ENCODE results near the gene MFN1. TPM values are rescaled to one million over a fixed set of nuclear protein-coding genes. Genes with fewer than 3 reads are reported as not detected.

Gene MFN1
- total RNA-seq, 1 experiment from 2014 or later: 45.2 TPM

- no peaks in the 10 kb centered on the region for H3K9me3 Mint-ChIP-seq
- H2BK15ac ChIP-seq (ENCODE audit: low read depth, low read length): no peak overlapping the region
- H3K4me2 ChIP-seq (ENCODE audit: insufficient read depth, insufficient read length, low read length): no peak overlapping the region
- no peak overlapping the region for H3K4ac ChIP-seq (ENCODE audit: low read depth, low read length)
- no peak for DNase-seq
- H3K18ac ChIP-seq (ENCODE audit: insufficient read length, low read depth, low read length): no peak overlapping the region
- no peaks in the 10 kb centered on the region for H3K27me3 ChIP-seq (ENCODE audit: insufficient read depth, low read length)
- no peak overlapping the region; a peak in 1 of 5 replicates for H3K4me3 Mint-ChIP-seq
- H3K4me1 ChIP-seq (ENCODE audit: insufficient read depth, low read length): no peaks in the 10 kb centered on the region; the same call in 1 of the 2 replicates
- H3K56ac ChIP-seq (ENCODE audit: insufficient read length, low read depth, low read length): no peak overlapping the region
- H2AFZ ChIP-seq (ENCODE audit: low read length): no peak overlapping the region
- H4K20me1 ChIP-seq (ENCODE audit: control insufficient read depth, insufficient read depth, insufficient read length): no peaks in the 10 kb centered on the region
- no peak overlapping the region for H2BK5ac ChIP-seq (ENCODE audit: insufficient read length, low read length)
- H3K79me2 ChIP-seq (ENCODE audit: insufficient read depth, low read length): no peaks in the 10 kb centered on the region; the same call in 1 of the 2 replicates
- H3K36me3 Mint-ChIP-seq (ENCODE audit: insufficient read depth in 1 of 3, low read depth in 3 of 3): no peaks in the 10 kb centered on the region
- no peak overlapping the region for H4K91ac ChIP-seq (ENCODE audit: insufficient read length, low read depth, low read length)
- peak overlapping the region in 1 of 3 experiments; percentile 23; a peak in 1 of 7 replicates for H3K27ac Mint-ChIP-seq
- H3K27ac ChIP-seq (ENCODE audit: insufficient read length, low read depth, low read length): no peak overlapping the region
- H3K23ac ChIP-seq (ENCODE audit: insufficient read length, low read depth, low read length): no peak overlapping the region
- H3K4me1 Mint-ChIP-seq: peaks cover 2 to 8% of the 10 kb centered on the region in 2 experiments; a peak in 3 of 4 replicates
- no peak overlapping the region for H3T11ph ChIP-seq (ENCODE audit: low read length)
- H3K9ac ChIP-seq (ENCODE audit: extremely low read depth, insufficient read length, low read length): no peak overlapping the region
- no peaks in the 10 kb centered on the region for H3K9me3 ChIP-seq (ENCODE audit: control insufficient read depth, low read depth, low read length)
- H2BK20ac ChIP-seq (ENCODE audit: low read depth, low read length, poor library complexity, severe bottlenecking): no peak overlapping the region
- TF ChIP-seq, protein P1, sequence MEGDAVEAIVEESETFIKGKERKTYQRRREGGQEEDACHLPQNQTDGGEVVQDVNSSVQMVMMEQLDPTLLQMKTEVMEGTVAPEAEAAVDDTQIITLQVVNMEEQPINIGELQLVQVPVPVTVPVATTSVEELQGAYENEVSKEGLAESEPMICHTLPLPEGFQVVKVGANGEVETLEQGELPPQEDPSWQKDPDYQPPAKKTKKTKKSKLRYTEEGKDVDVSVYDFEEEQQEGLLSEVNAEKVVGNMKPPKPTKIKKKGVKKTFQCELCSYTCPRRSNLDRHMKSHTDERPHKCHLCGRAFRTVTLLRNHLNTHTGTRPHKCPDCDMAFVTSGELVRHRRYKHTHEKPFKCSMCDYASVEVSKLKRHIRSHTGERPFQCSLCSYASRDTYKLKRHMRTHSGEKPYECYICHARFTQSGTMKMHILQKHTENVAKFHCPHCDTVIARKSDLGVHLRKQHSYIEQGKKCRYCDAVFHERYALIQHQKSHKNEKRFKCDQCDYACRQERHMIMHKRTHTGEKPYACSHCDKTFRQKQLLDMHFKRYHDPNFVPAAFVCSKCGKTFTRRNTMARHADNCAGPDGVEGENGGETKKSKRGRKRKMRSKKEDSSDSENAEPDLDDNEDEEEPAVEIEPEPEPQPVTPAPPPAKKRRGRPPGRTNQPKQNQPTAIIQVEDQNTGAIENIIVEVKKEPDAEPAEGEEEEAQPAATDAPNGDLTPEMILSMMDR (conservative IDR thresholded peaks at IDR 0.05): no peak
- H2BK12ac ChIP-seq (ENCODE audit: insufficient read length, low read depth, low read length): no peak overlapping the region
- H2AK5ac ChIP-seq (ENCODE audit: insufficient read length, low read length): no peak overlapping the region
- no peaks in the 10 kb centered on the region for H3K27me3 Mint-ChIP-seq (ENCODE audit: low read depth)
- no peak overlapping the region for H3K14ac ChIP-seq (ENCODE audit: insufficient read depth, low read length)
- no CpG with 5 or more reads among the region's 1 CpG for WGBS (ENCODE audit: extremely low coverage, insufficient read length, low lambda C conversion rate)
- no peak overlapping the region for H2BK120ac ChIP-seq (ENCODE audit: low read depth, low read length, poor library complexity, severe bottlenecking)
- H3K23me2 ChIP-seq (ENCODE audit: insufficient read length, low read depth, low read length, poor library complexity, severe bottlenecking): no peaks in the 10 kb centered on the region
- peaks cover 2% of the 10 kb centered on the region for H3K79me1 ChIP-seq (ENCODE audit: insufficient read depth, low read depth, low read length, poor library complexity, severe bottlenecking)
- no peak overlapping the region for H4K8ac ChIP-seq (replicated peaks; ENCODE audit: insufficient read length, low read depth, low read length)
- H4K5ac ChIP-seq (ENCODE audit: insufficient read length, low read depth, low read length): no peak overlapping the region
Measured at GRCh38 chr3:179432451-179432850, 84.9 kb downstream of the MFN1 start.
